GM10266 (cell line): ENCODE results near the gene ISLR.
"Not testable (repeated sequence)": the region's sequence is repeated elsewhere in the genome, so short reads cannot be mapped to it uniquely, and the experiment has no call there.

Source experiments
- DNase-seq: peaks from one replicate; pipeline ENCODE4 v3.0.0; 2012; ENCODE audit errors: extremely low spot score
- TF ChIP-seq, protein P1 (sequence below): IDR thresholded peaks from 2 replicates; pipeline ENCODE4 v1.5.1; 2012; ENCODE audit warnings: mild to moderate bottlenecking, low read depth; ENCODE audit not compliant: control insufficient read depth, insufficient read depth; ENCODE audit errors: missing control alignments

ISLR gene

GRCh38 chr15:74157868-74158827, 15.4 kb upstream of the ISLR start:
- TF ChIP-seq, protein P1, sequence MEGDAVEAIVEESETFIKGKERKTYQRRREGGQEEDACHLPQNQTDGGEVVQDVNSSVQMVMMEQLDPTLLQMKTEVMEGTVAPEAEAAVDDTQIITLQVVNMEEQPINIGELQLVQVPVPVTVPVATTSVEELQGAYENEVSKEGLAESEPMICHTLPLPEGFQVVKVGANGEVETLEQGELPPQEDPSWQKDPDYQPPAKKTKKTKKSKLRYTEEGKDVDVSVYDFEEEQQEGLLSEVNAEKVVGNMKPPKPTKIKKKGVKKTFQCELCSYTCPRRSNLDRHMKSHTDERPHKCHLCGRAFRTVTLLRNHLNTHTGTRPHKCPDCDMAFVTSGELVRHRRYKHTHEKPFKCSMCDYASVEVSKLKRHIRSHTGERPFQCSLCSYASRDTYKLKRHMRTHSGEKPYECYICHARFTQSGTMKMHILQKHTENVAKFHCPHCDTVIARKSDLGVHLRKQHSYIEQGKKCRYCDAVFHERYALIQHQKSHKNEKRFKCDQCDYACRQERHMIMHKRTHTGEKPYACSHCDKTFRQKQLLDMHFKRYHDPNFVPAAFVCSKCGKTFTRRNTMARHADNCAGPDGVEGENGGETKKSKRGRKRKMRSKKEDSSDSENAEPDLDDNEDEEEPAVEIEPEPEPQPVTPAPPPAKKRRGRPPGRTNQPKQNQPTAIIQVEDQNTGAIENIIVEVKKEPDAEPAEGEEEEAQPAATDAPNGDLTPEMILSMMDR: no peak

GRCh38 chr15:74158855-74159650, 14.5 kb upstream of the ISLR start:
- TF ChIP-seq, protein P1: no peak
- DNase-seq: peak; percentile 59

More at GRCh38 chr15:74157868-74158827, 15.4 kb upstream of the ISLR start:
- DNase-seq: no peak

DNA sequence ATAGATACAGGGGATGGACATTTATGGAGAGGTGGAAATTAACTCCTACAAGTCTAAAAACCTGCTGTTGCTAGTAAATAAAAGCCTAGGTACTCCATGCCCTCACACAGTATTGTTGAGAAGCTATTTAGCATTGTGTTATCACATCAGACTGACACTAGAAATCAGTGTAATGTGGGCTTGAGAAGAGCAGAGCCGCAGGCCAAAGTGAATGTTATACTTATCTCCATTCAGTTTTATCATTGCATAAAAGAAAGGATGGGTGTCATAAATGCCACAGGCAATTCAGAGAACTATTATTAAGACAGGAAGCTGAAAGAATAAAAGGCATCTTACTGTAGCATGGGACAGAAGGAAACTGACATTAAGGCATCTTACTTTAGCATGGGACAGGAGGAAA, 13.7 kb upstream of the ISLR start:
- TF ChIP-seq, protein P1: no peak
- DNase-seq: no peak

GRCh38 chr15:74160390-74160789, 13.1 kb upstream of the ISLR start:
- DNase-seq: not testable (repeated sequence)

GRCh38 chr15:74162195-74162536, 11.3 kb upstream of the ISLR start:
- DNase-seq: not testable (repeated sequence)

DNA sequence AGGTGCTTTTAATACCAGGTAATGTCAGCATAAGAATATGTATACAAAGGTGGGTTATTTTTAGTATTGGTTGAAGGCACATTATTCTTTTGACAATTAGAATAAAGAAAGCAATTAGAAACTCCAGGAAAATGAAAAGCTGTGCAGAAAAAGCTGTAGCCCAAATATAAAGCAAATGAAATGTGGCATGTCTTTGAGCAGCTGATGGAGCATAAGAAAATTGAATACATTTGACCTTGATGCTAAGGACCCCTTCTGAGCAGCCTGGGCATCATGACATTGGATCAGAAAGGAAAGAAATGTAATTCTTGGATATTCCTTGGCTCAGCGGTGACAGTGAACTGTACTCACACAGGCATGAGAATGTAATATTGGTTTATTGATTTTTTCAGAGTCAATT, 8.0 kb upstream of the ISLR start:
- no peak for DNase-seq
- TF ChIP-seq, protein P1: no peak

GRCh38 chr15:74167891-74168331, 5.6 kb upstream of the ISLR start:
- no peak for DNase-seq
- TF ChIP-seq, protein P1: no peak

DNA sequence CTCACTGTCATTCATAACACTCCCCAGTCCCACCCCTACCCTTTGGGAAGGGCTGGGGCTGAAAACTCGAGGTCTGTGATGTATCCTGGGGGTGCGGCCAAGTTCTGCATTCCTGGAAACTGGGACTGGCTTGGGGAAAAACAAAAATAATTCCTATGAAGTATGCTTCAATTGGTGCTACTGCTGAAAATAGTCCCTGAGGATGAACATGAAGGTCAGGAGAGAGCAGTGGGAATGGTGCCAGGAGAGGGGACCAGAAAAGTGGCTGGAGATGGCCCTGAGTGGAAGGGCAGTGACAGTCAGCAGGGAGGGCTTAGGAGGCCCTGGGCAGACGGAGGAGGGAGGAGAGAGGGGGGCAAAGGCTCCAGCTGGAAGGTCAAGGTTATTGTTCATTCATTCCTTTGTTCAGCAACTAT, 4.8 kb upstream of the ISLR start:
- TF ChIP-seq, protein P1: no peak

More for the DNA sequence above, 4.8 kb upstream of the ISLR start:
- DNase-seq: no peak
